DMS 273 treated with DMSO at 0.1 percent for 48 hours (cell line): ENCODE data around the gene KCNQ1.

Experiments
- DNase-seq: peaks from one replicate; lab custom pipeline; 2025; lab: John Stamatoyannopoulos, UW

Gene KCNQ1

DNA sequence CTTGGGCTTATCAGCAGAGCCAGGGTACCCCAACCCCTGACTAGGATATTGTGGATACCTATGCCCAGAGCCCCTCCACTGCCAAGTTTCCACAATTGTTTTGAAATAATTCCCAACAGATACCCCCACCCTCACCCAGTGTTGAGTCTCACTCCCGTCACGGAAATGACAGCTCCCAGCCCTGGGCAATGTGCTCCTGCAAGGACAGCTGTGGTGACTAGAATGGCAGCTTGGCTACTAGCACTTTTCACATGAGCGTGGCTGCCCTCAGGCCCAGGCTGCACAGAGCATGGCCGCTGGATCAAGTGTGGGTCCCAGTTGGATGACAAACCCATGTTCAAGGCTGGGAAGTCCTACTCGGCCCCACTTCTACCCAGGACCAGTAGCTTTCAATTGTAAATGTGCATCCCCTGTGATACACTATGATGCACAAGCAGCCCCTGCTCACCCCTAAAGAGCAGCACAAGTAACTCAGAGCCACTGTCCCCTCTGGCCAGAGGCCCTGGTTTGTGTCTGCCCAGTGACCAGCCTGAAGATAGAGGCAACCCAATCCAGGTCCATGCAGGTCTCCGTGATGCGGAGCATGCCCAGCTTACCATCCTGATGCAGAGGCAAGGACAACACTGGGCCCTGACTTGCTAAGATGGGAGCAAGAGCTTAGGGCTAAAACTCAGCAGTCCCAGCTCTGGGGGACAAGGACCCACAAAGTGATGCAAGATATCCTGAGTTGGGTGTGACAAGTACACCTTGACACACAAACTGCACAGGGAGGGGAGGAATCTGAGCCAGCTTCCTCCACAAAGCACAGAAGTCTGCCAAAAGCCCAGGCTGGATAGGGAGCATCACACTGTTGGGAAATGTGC, 241.8 kb downstream of the KCNQ1 start:
- DNase-seq: no peak

DNA sequence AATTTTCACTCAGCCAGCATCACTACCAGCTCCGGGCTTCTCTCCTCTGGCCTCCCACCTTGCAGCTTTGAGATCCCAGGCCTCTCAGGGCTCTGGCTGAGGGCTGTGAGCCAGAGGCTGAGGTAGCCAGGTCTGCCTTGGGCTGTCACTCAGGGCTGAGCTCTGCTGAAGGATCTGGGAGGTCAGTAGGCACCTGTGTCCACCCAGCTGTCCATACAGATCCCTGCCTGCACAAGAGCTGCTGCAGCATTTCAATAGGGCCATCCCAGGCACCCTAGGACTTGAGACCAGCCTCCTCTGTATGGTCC, 242.4 kb downstream of the KCNQ1 start:
- DNase-seq: no peak

GRCh38 chr11:2687782-2688191, 243.0 kb downstream of the KCNQ1 start:
- no peak for DNase-seq

DNA sequence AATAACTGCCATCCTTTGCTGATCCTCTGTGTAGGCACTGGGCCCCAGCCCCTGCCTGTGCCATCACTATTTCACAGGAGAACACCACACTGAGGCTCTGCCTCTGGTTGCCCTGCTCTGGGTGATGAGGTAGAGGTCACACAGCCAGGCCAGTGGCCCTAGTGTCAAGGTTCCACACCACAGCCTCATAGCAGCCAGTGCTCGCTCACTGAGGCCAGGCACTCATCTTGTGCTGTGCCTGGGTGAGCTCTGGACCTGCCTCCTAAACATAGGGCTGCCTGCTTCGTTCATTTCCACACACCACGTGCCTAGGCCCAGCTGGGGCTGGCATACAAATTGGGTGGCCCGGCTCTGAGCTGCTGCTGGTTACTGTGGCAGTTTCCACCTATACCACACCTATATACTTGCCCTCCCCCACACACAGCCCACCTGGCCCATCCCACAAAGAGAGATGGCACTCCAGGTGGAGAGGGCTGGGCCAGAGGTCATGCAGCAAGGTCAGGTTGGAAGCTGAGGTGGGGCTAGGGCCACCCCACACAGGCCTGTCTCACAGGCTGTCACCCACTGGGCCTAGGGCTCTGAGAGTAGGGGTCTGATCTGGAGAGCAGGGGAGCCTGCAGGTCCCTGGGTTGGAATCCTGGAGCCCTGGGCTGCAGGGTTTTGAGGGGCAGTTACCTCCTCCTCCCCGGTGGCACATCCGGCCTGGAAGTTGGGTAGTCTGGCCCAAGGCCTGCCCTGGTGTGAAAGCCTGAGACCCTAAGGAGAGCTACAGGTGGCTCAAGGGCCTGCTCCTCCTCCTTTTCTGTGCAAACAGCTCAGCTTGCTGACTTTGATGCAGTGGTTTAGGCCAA, 243.8 kb downstream of the KCNQ1 start:
- no peak for DNase-seq

DNA sequence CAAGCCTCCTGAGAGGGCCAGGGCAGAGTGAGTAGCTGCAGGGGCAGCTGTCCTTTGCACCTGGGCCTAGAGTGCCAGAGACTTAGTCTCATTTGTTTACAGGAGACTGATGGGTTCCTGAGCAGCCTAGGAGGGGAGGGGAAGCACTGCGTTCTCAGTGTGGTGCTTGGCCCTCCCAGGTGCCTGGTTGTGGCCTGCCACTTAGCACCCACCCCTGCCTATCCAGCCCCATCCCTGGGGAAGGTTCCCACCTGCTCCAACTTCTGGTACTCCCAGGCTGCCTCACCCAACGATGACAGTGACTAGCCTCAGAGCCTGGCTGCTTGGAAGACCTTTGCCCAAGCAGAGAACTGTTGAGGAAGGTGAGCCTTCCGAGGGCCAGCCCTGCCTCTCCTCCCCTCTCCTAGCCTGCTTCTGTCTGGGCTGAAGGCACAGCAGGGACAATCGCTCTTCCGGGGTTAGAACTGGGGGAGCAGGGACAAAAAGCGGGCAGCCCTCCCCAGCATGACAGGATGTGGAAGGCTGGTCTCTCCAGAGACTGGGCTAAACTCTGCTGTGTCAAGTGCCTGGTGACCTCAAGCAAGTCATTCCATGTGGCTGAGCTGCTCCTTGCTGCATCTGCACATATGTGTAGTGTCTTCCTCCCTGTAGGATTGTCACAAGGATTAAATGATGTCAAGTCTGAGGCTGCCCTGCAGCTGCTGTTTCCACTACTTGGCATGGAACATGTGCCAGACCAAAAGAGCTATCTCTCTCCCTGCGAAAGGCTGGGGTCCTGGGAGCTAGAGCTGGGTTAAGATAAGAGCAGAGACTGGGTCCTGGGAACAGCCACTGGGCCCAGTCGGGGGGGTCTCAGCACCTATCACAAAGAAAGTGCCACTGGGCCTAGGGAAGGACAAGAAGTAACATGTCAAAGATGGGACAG, 245.1 kb downstream of the KCNQ1 start:
- no peak for DNase-seq

DNA sequence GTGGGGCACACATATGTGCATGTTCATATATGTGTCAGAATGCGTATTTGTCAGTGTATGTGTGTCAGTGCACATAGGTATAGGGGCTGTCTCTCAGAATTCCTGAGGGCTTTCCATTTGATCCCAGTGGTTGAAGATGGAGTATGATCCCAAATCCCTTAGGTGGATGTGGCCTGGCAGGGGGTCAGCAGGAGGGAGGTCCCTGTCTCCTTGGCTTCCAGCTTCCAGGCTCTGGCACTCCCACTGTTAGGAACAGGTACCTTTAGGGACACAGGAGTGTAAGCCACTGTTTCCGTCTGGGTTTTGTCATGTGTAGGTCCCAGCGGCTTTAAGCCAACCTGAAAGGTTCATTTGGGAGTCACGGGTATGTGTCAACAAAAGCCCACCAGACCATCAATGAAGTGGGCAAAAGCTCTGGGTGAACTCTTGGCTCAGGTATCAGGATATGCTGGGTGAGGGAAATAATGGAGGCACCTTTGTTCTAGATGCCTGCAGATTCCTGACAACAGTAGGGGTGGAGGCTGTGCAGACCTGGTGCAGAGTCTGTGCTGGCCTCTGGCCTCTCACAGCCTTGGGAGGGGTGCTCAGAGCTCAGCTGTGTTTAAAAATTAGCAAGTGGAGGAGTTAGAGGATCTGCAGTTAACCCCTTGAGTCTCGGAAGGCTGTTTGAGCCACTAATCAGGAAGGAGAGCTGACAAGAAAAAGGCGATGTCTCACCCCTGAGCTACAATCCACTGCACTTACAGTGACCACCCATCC, 246.0 kb downstream of the KCNQ1 start:
- DNase-seq: no peak

DNA sequence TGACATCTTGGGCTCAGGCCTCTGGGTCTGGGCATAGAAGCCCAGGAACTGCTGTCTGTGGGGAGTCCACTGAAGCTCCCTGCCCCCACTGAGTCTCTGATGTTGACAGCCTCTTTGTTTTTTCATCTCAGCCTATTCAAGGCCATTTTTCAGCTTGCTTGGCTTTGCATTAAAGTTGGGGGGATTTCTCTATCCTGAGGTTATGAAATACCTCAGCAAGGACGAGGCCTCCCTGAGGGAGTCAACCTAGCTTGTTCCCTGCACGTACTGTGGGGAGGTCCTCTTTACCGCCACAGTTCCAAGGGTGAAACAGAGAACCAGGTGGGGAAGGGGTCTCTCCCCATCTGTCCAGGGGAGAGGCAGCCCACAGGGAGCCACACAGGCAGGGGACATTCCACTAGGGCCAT, 246.6 kb downstream of the KCNQ1 start:
- no peak for DNase-seq

- no peak for DNase-seq
Observed at GRCh38 chr11:2691991-2692875, 247.4 kb downstream of the KCNQ1 start.

DNA sequence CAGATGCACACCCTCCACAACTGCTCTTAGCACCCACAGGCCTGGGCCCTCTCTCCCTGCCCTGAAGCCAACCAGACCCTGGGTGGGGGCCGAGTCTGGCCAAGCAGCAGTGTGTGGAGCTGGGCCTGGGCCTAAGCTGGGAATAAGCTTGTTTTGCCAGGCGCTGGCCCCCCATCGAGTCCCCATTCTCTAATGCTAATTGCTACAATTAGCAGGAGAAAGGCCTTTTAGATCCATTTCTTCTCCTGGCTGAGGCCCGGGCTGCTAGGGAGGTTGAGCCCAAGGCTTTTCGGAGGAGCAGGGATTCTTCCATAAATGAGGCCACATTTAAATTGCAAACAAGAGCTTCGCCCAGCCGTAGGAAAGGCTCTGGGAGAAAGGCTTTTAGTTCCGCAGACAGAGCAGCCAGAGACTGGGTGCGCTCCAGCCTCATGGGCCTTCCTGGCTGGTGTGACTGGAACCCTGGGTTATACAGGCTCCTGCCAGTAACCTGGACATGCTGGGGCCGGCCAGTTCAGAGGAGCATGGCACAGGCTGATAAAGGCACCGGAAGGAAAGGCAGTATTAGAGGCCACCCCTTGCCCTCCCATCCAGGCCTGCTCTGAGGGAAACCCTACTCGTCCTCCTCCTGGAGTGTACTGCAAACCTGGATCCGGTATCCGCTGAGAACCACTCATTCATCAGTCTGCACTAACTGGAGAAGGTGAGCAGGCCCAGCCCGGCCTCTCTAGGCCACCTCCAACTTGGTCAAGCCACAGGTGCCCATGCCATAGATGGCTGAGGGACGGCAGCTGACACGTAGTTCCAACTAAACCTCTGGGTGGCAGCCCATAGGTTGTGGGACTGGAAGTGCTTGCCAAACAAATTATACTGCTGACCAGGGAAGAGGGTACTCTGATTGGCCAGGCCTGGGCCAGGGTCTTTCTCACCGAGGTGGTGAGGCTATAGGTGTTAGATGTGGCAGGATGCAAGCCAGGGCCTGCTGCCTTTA, 248.8 kb downstream of the KCNQ1 start:
- no peak for DNase-seq

DNA sequence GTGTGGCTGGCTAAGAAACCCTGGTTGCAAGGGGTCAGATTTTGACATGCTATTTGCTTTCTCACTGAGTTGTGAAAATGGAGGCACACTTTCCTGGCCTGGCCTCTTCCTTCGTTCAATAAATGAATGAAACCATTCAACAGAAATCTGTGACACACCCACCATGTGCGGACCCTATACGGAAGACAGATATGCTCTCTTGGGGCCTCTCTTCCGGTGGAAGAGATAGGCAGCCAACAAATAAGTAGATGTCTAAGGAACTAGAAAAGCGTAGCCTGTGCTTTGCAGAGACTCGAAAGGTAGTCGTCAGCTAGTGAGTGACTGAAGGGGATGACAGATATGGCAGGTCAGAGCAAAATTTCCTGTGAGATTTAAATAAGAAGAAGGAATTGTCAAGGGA, 249.7 kb downstream of the KCNQ1 start:
- no peak for DNase-seq

DNA sequence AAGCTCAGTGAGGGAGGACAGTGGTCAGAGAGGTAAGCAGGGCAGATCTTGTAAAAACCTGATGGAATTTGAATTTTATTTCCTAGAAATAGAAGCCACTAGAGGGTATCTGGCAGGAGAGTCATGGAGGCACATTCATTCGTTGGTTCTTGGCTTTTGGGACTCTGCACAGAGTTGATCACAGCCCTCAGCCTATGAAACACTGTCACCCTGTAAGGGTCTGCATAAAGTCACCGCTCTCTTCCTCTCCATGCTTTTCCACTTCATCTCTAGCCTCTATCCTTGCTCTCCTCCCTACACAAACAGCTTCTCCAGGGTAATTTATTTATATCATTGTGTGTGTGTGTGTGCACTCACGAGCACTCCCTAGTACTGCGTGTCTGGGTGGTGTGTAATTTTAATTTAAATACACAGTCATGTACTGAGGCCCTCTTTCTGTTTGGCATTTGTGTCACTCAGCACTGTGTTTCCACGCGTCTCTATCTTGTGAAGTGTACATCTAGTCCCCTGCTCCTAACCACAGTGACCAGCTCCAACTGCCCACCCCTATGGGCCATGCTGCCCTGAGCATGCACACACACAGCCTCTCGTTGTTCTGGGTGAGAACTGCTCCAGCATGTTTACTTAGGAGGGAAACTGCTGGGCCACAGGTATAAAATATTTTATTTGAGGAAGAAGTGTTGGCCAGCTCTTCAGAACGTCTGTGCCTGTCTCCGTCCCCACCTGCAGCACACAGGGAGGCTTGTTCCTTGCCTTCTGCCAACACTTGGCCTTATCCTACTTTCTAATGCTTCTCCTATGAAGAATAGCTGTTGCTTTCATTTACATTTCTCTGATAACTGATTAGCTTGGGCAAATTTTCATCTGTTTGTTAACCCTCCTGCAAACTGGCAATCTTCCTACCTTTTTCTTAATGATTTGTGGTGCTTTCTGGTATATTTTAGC, 250.5 kb downstream of the KCNQ1 start:
- no peak for DNase-seq

DNA sequence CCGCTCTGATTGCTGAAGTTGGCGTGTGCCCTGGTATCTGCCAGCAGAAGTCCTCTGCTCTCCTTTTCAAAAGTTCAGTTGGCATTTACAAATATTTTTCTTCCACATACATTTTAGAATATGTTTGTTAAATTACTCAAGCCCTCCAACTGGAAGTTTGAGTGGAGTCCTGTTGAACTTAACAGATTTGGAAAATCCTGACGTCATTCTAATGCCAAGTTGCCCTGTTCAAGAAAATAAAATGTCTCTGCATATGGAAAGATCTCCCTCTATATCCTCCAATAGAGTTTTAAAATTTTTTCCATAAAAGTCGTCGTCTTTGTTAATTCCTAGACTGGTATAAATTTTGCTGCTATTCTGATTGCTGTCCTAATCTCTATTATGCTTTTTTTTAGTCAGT, 251.6 kb downstream of the KCNQ1 start:
- no peak for DNase-seq

- no peak for DNase-seq
Observed at GRCh38 chr11:2697866-2698265, 253.1 kb downstream of the KCNQ1 start.

DNA sequence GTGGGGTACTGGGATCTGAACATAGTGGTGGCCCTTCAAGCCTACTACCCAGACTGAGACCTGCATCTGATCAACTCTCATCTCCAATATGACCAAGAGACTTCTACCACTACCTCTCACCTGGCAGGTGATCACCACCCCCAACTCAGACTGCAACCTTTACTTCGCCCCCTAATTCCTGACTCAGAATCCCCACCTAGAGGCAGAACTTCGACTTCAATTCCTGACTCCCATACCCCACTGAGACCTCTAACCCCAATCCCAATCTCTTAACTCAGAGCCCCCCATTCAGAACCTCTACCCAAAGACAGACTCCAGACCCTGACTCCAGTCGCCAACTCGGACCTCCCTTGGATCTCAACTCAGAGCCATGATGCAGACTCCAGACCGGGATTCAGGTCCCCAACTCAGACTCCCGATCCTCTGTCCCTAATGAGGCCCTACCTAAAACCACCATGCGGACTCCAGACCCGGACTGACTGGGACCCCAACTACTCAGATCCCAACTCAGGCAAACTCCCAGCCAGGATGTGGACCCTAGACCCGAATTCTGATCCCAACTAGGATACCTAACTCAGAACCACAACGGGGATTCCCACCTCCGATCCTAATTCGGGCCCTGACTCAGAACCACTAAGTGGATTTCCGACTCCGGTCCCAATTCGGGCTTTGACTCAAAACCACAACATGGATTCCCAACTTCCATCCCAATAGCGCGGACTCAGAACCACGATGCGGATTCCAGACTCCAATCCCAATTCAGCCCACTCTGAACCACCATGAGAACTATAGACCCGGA, 253.8 kb downstream of the KCNQ1 start:
- no peak for DNase-seq

DNA sequence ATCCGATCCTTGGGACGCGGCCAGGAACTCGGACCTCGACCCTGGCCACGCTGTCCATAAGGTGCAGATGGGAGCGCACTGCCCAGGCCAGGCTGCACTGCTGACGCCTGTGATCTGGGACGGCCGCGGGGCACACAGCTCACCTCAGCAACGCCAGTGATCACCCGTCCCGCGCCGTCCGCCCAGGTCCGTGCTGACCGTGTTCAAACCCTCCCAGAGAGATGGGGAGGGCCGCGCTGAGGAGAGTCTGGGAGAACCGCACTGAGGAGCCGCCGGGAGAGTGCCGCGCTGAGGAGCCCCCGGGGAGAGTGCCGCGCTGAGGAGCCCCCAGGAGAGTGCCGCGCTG, 254.3 kb downstream of the KCNQ1 start:
- DNase-seq: no peak

DNA sequence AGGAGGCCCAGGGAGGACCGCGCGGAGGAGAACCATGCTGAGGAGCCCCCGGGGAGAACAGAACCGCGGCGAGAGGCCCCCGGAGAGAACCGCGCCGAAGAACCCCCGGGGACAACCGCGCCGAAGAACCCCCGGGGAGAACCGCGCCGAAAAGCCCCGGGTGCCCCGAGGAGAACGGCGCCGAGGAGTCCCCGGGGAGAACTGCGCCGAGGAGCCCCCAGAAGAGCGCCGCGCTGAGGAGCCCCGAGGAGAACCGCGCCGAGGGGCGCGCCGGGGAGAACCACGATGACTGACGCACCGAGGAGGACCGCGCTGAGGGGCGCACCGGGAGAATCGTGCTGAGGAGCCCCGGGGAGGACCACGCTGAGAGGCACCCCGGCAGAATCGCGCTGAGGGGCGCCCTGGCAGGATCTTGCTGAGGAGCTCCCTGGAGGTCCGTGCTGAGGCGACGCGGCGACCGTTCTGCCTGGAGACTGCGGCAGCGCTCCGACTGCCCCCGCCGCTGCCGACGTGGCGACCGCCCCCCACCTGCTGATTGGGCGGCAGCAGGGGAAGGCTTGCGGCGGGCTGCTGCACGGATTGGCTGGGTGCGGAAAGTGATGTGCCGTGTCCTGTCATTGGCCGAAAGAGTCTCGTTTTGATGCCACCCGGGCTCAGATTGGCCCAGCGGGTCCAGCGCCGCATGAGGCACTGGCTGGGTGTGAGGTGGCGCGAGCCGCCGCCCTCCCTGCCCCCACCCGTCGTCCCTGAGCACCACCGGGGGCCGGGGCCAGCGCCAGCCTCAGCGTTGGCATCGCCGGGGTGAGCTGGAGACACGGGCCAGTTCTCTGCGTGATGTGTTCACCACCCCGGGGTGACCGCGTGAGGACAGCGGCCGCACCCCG, 255.0 kb downstream of the KCNQ1 start, which contains the start of gene KCNQ1OT1:
Gene KCNQ1OT1 (minus strand): TSS at position 464 of the 884 bp plus-strand sequence.
- peak; percentile 69 for DNase-seq
